GM18873 (cell line): ENCODE measurements around the gene GNAI2.
"Not testable (repeated sequence)": the region's sequence is repeated elsewhere in the genome, so short reads cannot be mapped to it uniquely, and the experiment has no call there.

Source experiments
- ATAC-seq: cut with Tn5 transposase; IDR thresholded peaks from one replicate; pipeline ENCODE4 v1.9.1; 2021; ENCODE audit warnings: mild to moderate bottlenecking, moderate library complexity, moderate number of reproducible peaks; ENCODE audit not compliant: unreplicated experiment, low FRiP score

GNAI2 gene

GRCh38 chr3:50260942-50261441, 25.0 kb downstream of the GNAI2 start:
- ATAC-seq, result no peak

GRCh38 chr3:50261505-50261904, 25.5 kb downstream of the GNAI2 start:
- no peak for ATAC-seq

GRCh38 chr3:50262200-50262599, 26.2 kb downstream of the GNAI2 start:
- not testable (repeated sequence) for ATAC-seq

GRCh38 chr3:50262778-50263177, 26.8 kb downstream of the GNAI2 start:
- ATAC-seq, result no peak

DNA sequence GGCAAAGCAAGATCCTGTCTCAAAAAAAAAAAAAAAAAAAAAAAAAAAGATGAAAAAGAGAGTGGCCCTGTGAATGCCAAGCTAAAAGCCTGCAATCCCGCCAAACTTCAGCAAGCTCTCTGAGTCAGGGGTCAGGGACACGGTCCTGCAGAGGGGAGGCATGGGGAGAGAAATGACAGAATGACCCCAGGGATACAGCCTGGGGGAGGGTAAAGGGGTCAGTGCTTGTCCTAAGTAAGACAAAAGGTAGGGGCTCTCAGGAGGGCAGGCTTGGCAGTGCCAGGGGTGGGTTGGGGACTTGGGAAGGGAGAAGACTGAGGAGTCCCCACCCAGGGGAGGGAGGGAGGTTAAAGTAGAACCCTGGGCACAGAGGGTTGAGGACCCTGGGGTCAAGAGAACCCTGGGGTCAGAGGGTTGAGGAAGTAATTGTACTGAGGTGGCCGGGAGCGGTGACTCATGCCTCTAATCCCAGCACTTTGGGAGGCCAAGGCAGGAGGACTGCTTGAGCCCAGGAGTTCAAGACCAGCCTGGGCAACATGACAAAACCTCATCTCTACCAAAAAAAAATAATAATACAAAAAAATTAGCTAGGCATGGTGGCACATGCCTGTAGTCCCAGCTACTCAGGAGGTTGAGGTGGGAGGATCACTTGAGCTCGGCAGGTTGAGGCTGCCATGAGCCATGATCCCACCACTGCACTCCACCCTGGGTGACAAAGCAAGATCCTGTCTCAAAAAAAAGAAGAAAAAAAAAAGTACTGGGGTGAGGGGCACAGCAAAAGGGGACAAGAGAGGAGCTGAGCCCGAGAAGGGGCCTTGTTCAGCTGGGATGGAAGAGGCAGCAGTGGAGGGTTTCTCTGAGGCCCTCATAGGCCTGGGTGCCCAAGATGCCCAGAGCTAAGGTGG, 27.7 kb downstream of the GNAI2 start:
- no peak for ATAC-seq

DNA sequence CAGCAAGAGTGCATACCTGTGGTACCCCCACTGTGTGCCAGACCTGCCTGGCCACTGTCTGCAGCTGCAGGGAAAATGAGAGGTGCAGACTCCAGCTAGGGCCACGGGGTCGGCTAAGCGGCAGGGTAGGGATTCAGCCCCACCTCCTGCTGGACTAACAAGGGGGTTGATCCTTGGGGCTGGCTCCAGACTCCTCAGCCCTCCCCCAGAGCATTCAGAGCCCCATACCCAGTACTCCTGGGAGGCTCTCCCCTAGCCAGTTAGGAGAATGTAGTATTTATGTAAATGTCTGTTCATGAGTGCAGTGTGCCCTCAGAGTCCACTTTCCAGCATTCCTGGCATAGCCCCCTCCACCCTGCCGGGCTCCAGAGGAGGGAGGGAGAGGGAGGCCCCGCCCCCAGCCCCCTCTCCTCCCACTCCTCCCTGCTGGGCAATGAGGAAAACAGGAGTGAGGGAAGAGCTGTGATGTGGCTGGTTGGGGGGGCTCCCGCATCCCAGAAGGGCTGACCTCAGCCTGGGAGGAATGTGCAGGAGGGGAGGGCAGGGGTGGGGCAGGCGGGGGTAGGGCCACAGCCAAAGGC, 28.5 kb downstream of the GNAI2 start:
- no peak for ATAC-seq

DNA sequence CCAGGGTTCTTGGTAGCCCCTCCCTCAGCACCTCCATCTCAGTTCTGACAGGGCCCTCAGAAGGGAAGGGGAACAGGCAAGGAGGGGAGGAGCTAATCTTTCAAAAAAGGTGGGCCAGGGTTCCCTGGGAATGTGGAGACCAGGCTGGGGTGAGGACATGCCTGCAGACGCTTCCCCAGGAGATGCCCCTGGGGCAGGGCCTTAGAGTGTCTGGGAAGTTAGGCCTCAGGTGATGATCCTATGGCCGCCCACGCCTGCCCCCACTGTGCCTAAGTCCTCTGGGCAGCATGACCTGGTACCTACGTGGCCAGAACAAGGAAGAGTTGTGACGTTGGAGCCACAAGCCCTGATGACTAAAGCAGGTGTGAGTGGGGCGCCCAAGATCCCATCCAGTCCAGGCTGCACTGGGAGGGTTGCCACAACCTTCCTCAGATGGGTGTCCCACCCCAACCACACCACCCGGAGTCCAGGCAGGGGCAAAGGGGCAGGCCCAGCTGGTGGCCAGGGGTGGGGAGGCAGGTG, 29.0 kb downstream of the GNAI2 start:
- ATAC-seq, result no peak

GRCh38 chr3:50265571-50265970, 29.6 kb downstream of the GNAI2 start:
- ATAC-seq, result no peak

GRCh38 chr3:50266017-50266416, 30.0 kb downstream of the GNAI2 start:
- no peak for ATAC-seq

GRCh38 chr3:50266836-50267235, 30.8 kb downstream of the GNAI2 start:
- no peak for ATAC-seq

DNA sequence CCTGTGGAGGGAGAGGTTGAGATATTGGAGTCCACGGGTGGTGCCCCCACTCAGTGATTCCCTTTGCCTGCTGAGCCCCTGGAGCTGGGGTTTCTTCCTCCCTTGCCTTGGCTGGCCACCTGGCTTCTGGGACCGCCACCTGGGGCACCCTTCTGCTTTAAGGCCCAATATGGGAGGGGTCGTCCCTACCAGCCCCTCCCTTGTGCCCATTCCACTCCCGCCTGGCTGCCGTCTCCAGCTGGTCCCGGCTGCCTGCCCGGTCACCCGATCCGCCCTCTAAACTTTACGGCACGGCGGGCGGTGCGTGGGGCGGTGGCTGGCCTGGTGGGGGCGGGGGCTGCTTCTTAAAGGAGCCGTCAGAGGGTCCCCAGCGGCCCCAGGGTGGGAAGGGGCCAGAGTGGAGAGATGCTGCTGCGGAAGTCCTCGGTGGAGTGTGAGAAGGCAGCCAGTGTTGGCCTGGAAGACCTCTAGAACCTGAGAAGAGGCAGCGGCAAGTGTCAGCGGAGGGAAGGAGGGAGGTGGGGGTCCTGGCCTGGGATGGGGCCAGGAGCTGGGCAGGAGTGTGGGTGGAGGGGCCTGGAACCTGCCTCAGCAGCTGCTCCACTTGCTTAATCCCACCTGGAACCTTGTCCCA, 31.4 kb downstream of the GNAI2 start:
- ATAC-seq, result no peak

DNA sequence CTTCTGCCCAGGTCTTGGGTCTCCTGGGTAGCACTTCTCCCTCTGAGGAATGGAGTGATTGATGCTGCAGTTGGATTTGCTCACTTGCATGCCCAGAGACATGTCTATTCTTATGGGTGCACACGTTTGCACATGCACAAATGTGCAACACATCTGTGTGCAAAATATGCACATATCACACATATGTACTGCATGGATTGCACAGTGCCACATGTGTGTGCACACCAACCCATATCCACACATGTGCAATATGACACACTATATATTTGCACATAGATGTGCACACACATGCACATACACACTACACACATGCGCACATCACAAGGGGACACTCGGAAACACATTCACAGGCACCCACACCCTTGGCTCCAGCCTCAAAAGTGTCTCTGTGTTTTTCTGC, 32.3 kb downstream of the GNAI2 start:
- ATAC-seq, result no peak

DNA sequence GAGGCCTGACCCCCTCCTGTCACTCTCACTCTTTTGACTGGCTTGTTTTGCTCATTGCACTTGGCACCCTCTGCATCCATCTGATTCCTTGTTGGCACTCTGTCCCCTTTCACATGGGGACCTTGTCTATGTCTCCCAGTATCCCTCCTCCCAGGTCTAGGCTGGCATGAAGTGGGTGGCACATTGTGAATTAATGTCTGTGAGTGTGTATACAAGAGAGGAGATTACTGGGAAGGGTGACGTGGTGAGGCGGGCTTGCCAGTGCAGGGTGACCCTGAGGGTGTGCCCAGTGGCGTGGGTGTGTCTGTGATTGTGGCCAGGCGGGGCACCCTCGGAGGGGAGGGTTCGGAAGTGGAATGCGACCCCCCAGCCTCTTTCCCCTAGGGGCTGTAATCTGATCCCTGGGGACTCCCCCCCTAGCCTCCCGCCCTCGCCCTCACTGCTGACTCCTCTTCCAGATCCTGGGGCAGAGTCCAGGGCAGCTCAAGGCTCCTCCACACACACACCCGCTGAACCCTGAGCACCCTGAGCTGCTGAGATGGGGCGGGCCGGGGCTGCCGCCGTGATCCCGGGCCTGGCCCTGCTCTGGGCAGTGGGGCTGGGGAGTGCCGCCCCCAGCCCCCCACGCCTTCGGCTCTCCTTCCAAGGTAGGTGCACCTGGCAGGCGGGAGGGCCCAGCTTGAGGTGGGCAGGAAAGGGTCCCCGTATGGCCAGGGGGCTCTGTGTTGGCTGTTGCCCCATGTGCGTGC, 32.9 kb downstream of the GNAI2 start, which contains the start of gene SEMA3B:
SEMA3B (plus strand) TSS at position 445 of the 749 bp plus-strand sequence; CDS start at position 539, 94 bp downstream.
- no peak for ATAC-seq

DNA sequence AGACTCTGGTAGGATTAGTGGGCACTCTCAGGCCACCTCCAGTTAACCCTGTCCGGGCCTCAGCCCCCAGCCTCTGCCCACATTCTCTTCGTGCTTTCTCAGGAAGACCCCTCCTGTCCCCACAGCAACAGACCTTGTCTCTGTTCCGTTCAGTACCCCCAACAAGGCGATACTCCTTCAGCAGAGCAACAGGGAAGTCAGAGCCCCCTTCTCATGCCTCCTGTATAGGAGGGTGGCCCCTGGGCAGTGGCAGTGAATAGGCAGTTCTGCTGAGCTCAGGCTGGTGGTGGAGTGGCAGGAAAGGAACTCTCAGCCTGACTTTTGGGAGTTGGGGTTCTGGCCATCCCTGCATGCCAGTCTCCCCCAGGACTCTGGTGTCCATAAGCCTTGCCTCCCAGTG, 33.5 kb downstream of the GNAI2 start:
- no peak for ATAC-seq

- ATAC-seq, result no peak
These were observed 34.0 kb downstream of the GNAI2 start for GRCh38 chr3:50269977-50270413.

- ATAC-seq, result no peak
These were observed 34.6 kb downstream of the GNAI2 start for GRCh38 chr3:50270422-50271224.

DNA sequence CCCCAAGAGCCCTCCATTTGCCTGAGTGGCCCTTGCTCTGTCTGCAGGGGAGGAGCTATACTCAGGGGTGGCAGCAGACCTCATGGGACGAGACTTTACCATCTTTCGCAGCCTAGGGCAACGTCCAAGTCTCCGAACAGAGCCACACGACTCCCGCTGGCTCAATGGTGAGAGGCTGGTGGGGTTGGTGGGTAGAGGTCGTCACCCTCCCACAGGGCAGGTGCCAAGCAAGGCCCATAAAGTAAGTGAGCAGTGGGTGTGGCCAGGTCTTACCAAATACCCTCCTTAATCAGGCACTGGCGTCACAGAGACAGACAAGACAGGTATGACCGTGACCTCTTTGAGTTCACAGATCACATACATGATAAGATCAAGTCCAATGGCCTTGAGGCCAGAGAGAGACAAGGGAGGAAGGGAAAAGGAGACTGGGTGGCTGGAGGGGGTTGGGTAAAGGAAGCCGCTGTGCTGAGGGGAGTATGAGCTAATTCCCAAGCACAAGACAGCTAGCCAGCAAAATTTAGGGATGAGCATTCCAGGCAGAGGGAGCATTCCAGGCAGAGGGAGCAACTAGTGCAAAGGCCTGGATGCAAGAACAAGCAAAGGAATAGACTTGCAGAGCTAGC, 35.4 kb downstream of the GNAI2 start:
- ATAC-seq, result no peak

DNA sequence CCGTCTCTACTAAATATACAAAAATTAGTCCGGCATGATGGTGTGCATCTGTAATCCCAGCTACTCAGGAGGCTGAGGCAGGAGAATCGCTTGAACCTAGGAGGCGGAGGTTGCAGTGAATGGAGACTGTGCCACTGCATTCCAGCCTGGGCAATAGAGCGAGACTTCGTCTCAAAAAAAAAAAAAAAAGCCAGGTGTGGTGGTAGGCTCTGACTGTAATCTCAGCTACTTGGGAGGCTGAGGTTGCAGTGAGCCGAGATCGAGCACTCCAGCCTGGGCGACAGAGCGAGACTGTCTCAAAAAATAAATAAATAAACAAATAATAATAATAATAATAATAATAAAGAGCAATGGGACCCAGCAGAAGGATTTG, 36.5 kb downstream of the GNAI2 start:
- not testable (repeated sequence) for ATAC-seq
